GM18499 (cell line): ENCODE data around the gene NCKAP5.
"Not testable (repeated sequence)": the region's sequence is repeated elsewhere in the genome, so short reads cannot be mapped to it uniquely, and the experiment has no call there.

Source experiments
- ATAC-seq: cut with Tn5 transposase; IDR thresholded peaks from one replicate; pipeline ENCODE4 v1.9.1; 2021; ENCODE audit warnings: moderate number of reproducible peaks; ENCODE audit not compliant: insufficient read depth, unreplicated experiment

NCKAP5 gene

GRCh38 chr2:132811148-132811915, 756.9 kb downstream of the NCKAP5 start:
- ATAC-seq, result no peak

GRCh38 chr2:132809962-132810361, 758.3 kb downstream of the NCKAP5 start:
- not testable (repeated sequence) for ATAC-seq

- ATAC-seq, result no peak
Observed at GRCh38 chr2:132804051-132804450, 764.2 kb downstream of the NCKAP5 start.

GRCh38 chr2:132798341-132798740, 769.9 kb downstream of the NCKAP5 start:
- ATAC-seq, result no peak

- no peak for ATAC-seq
Observed at GRCh38 chr2:132797556-132797955, 770.7 kb downstream of the NCKAP5 start.

- ATAC-seq, result no peak
Observed at GRCh38 chr2:132797071-132797470, 771.2 kb downstream of the NCKAP5 start.

- no peak for ATAC-seq
Observed at GRCh38 chr2:132795220-132795619, 773.0 kb downstream of the NCKAP5 start.

- ATAC-seq, result no peak
Observed at GRCh38 chr2:132793532-132793931, 774.7 kb downstream of the NCKAP5 start.

GRCh38 chr2:132790207-132790785, 778.0 kb downstream of the NCKAP5 start:
- no peak for ATAC-seq

GRCh38 chr2:132789066-132789465, 779.2 kb downstream of the NCKAP5 start:
- no peak for ATAC-seq

- no peak for ATAC-seq
Observed at GRCh38 chr2:132788310-132788838, 779.9 kb downstream of the NCKAP5 start.

- ATAC-seq, result no peak
Observed at GRCh38 chr2:132783883-132784282, 784.4 kb downstream of the NCKAP5 start.

GRCh38 chr2:132782176-132782783, 786.0 kb downstream of the NCKAP5 start:
- ATAC-seq, result no peak

- ATAC-seq, result no peak
Observed at GRCh38 chr2:132780651-132781050, 787.6 kb downstream of the NCKAP5 start.

GRCh38 chr2:132779206-132779721, 789.0 kb downstream of the NCKAP5 start:
- no peak for ATAC-seq

- no peak for ATAC-seq
Observed at GRCh38 chr2:132776287-132776686, 792.0 kb downstream of the NCKAP5 start.

GRCh38 chr2:132774189-132774588, 794.1 kb downstream of the NCKAP5 start:
- no peak for ATAC-seq

GRCh38 chr2:132773331-132773730, 794.9 kb downstream of the NCKAP5 start:
- ATAC-seq, result no peak

- no peak for ATAC-seq
Observed at GRCh38 chr2:132772340-132772739, 795.9 kb downstream of the NCKAP5 start.

GRCh38 chr2:132766573-132766972, 801.7 kb downstream of the NCKAP5 start:
- ATAC-seq, result no peak

GRCh38 chr2:132761437-132761836, 806.8 kb downstream of the NCKAP5 start:
- ATAC-seq, result no peak
